ENCODE data around the gene IP6K3. TPM values are rescaled to one million over a fixed set of nuclear protein-coding genes. Genes with fewer than 3 reads are reported as not detected.

IP6K3 gene
- total RNA-seq, 5 donors from 2014 or later (not counting 1 experiment from before 2014, with no cell fraction given), result not detected

DNA sequence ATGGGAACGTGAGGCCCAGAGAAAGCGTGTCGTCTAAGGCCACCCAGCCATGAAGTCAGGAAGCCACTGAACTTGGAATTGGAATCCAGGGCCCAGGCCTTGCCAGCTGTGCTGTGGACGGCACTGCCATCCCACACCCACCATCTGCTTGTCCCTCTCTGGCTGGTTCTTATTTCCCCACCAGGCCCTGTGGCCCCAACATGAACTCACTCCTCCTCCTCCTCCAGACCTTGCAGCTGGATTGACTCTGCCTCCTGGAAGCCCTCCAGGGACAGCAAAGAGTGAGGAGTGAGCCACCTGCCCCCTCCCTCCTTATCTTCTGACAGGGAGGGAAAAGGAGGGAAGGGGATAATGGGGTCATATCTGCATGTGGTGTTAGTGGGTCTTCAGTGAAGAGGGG is 16.0 kb upstream of the IP6K3 start:
- Mint-ChIP-seq H3K9me3 (no peaks in the 10 kb centered on the region), H3K27me3 (peaks cover 5 to 9% of the 10 kb centered on the region in 2 donors), H3K4me1 (peaks cover 0 to 6% (median 6%) of the 10 kb centered on the region in 3 donors), H3K36me3 (no peaks in the 10 kb centered on the region), H3K27ac (no peak overlapping the region), H3K4me3 (no peak overlapping the region)
- H3K27me3 ChIP-seq (replicated peaks in 1 of 2; ENCODE audit: control insufficient read depth in 2 of 2, extremely low read depth in 1 of 2, insufficient read depth in 2 of 2, low read length in 1 of 2), result peaks cover 0 to 45% of the 10 kb centered on the region in 2 experiments
- no peak overlapping the region for H3K4me3 ChIP-seq (ENCODE audit: control insufficient read depth in 1 of 2, extremely low read depth in 1 of 2, low read length in 1 of 2)
- POLR2A ChIA-PET, result no interaction called here
- no peak for DNase-seq
- 85% methylated on average over 4 of the region's 4 CpGs for WGBS (ENCODE audit: insufficient coverage)
- H3K9me3 ChIP-seq, result no peaks in the 10 kb centered on the region
- CTCF ChIA-PET, result no interaction called here
- peaks cover 0 to 4% of the 10 kb centered on the region in 2 experiments for H3K4me1 ChIP-seq (ENCODE audit: control insufficient read depth in 1 of 2, extremely low read depth in 1 of 2, insufficient read depth in 2 of 2, low read length in 2 of 2)
- no peak overlapping the region for H3K27ac ChIP-seq (ENCODE audit: low read length)
- ATAC-seq (replicated peaks in 1 of 4), result no peak
- no peaks in the 10 kb centered on the region for H3K36me3 ChIP-seq (ENCODE audit: control insufficient read depth in 2 of 2, extremely low read depth in 1 of 2, insufficient read depth in 1 of 2, low read length in 1 of 2)

- WGBS (ENCODE audit: insufficient coverage), result 63% methylated on average over 7 of the region's 7 CpGs
- ChIA-PET POLR2A (no interaction called here), CTCF (no interaction called here)
- peaks cover 0 to 42% of the 10 kb centered on the region in 2 experiments for H3K27me3 ChIP-seq (replicated peaks in 1 of 2; ENCODE audit: control insufficient read depth in 2 of 2, extremely low read depth in 1 of 2, insufficient read depth in 2 of 2, low read length in 1 of 2)
- Mint-ChIP-seq H3K4me3 (no peak overlapping the region), H3K27me3 (peaks cover 5 to 9% of the 10 kb centered on the region in 2 donors), H3K4me1 (peaks cover 0 to 6% (median 6%) of the 10 kb centered on the region in 3 donors), H3K27ac (no peak overlapping the region), H3K36me3 (no peaks in the 10 kb centered on the region), H3K9me3 (no peaks in the 10 kb centered on the region)
- ATAC-seq (replicated peaks in 1 of 4) (peak; percentile 50 to 70 (median 62)), DNase-seq (peak in 13 of 35 experiments; percentile 3 to 50 (median 26))
- H3K4me3 ChIP-seq (ENCODE audit: control insufficient read depth in 1 of 2, extremely low read depth in 1 of 2, low read length in 1 of 2), result no peak overlapping the region
- peaks cover 0 to 4% of the 10 kb centered on the region in 2 experiments for H3K4me1 ChIP-seq (ENCODE audit: control insufficient read depth in 1 of 2, extremely low read depth in 1 of 2, insufficient read depth in 2 of 2, low read length in 2 of 2)
- H3K27ac ChIP-seq (ENCODE audit: low read length), result no peak overlapping the region
- H3K36me3 ChIP-seq (ENCODE audit: control insufficient read depth in 2 of 2, extremely low read depth in 1 of 2, insufficient read depth in 1 of 2, low read length in 1 of 2), result no peaks in the 10 kb centered on the region
- no peaks in the 10 kb centered on the region for H3K9me3 ChIP-seq
Observed at GRCh38 chr6:33761922-33762629, 15.4 kb upstream of the IP6K3 start.

DNA sequence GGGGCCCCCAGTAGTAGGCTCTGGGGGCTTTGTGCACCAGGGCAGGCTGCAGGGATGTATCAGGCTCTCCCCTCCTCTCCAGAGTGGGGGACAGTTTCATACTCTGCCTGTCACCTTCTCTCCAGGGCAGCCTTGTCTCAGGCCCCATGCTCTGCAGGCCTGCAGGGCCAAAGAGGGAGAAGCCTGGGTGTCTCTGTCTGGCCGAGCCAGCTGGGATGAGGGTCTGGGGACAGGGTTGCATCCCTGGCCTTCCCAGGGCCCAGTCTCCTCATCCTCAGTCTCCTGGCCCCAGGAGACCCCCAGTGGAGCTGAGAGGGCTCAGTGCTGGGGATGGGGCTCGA is 14.8 kb upstream of the IP6K3 start:
- no peaks in the 10 kb centered on the region for H3K36me3 ChIP-seq (ENCODE audit: control insufficient read depth in 2 of 2, extremely low read depth in 1 of 2, insufficient read depth in 1 of 2, low read length in 1 of 2)
- POLR2A ChIA-PET, result no interaction called here

GRCh38 chr6:33759887-33760629 is 13.4 kb upstream of the IP6K3 start:
- H3K27me3 Mint-ChIP-seq, result peaks cover 0 to 7% of the 10 kb centered on the region in 2 donors
- ATAC-seq (replicated peaks in 1 of 4), result no peak
- Histone ChIP-seq H3K27ac (ENCODE audit: low read length) (no peak overlapping the region), H3K4me1 (ENCODE audit: control insufficient read depth in 1 of 2, extremely low read depth in 1 of 2, insufficient read depth in 2 of 2, low read length in 2 of 2) (peaks cover 0 to 4% of the 10 kb centered on the region in 2 experiments), H3K36me3 (ENCODE audit: control insufficient read depth in 2 of 2, extremely low read depth in 1 of 2, insufficient read depth in 1 of 2, low read length in 1 of 2) (no peaks in the 10 kb centered on the region), H3K27me3 (replicated peaks in 1 of 2; ENCODE audit: control insufficient read depth in 2 of 2, extremely low read depth in 1 of 2, insufficient read depth in 2 of 2, low read length in 1 of 2) (peaks cover 0 to 29% of the 10 kb centered on the region in 2 experiments), H3K9me3 (no peaks in the 10 kb centered on the region), H3K4me3 (ENCODE audit: control insufficient read depth in 1 of 2, extremely low read depth in 1 of 2, low read length in 1 of 2) (no peak overlapping the region)
- DNase-seq, result no peak
- no peaks in the 10 kb centered on the region for H3K9me3 Mint-ChIP-seq
- no peaks in the 10 kb centered on the region for H3K36me3 Mint-ChIP-seq
- POLR2A ChIA-PET, result interaction anchor here in 1 of 2 donors (0.6 kb wide), 1 partner anchor 385 kb away, joined by 3 read pairs; no protein-coding TSS in a partner anchor
- 90% methylated on average over 7 of the region's 9 CpGs for WGBS (ENCODE audit: insufficient coverage)
- H3K4me1 Mint-ChIP-seq, result peaks cover 0 to 6% (median 6%) of the 10 kb centered on the region in 3 donors
- no peak overlapping the region for H3K4me3 Mint-ChIP-seq
- CTCF ChIA-PET, result interaction anchor here in 1 of 2 donors (0.5 kb wide), 1 partner anchor 12 kb away, joined by 3 read pairs; no protein-coding TSS in a partner anchor
- no peak overlapping the region for H3K27ac Mint-ChIP-seq

More for the DNA sequence above, 14.8 kb upstream of the IP6K3 start:
- Mint-ChIP-seq H3K27ac (no peak overlapping the region), H3K4me3 (no peak overlapping the region), H3K4me1 (peaks cover 0 to 6% (median 6%) of the 10 kb centered on the region in 3 donors), H3K9me3 (no peaks in the 10 kb centered on the region), H3K27me3 (peaks cover 5 to 9% of the 10 kb centered on the region in 2 donors), H3K36me3 (no peaks in the 10 kb centered on the region)
- Histone ChIP-seq H3K27ac (ENCODE audit: low read length) (no peak overlapping the region), H3K9me3 (no peaks in the 10 kb centered on the region), H3K4me3 (ENCODE audit: control insufficient read depth in 1 of 2, extremely low read depth in 1 of 2, low read length in 1 of 2) (no peak overlapping the region), H3K27me3 (replicated peaks in 1 of 2; ENCODE audit: control insufficient read depth in 2 of 2, extremely low read depth in 1 of 2, insufficient read depth in 2 of 2, low read length in 1 of 2) (peaks cover 0 to 42% of the 10 kb centered on the region in 2 experiments), H3K4me1 (ENCODE audit: control insufficient read depth in 1 of 2, extremely low read depth in 1 of 2, insufficient read depth in 2 of 2, low read length in 2 of 2) (peaks cover 0 to 4% of the 10 kb centered on the region in 2 experiments)
- DNase-seq (no peak), ATAC-seq (replicated peaks in 1 of 4) (no peak)
- CTCF ChIA-PET, result no interaction called here
- 80% methylated on average over 1 of the region's 2 CpGs for WGBS (ENCODE audit: insufficient coverage)

DNA sequence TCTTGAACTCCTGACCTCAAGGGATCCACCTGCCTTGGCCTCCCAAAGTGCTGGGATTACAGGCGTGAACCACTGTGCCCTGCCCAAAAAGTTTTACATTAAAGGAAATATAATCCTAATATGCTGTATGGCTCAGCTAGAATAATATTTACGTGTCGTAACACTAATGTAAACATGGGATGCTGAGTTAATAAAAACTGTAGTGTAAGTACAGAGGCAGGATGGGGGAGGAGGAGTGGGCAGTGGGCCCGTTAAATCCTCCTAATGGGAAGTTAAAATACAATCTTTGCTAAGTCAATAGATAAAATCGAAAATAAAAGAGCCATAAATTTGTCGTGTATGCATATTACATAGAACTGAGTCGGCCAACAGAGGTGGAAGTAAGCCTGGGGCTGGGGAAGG is 12.1 kb upstream of the IP6K3 start:
- H3K27ac Mint-ChIP-seq, result no peak overlapping the region
- ChIA-PET POLR2A (no interaction called here), CTCF (no interaction called here)

DNA sequence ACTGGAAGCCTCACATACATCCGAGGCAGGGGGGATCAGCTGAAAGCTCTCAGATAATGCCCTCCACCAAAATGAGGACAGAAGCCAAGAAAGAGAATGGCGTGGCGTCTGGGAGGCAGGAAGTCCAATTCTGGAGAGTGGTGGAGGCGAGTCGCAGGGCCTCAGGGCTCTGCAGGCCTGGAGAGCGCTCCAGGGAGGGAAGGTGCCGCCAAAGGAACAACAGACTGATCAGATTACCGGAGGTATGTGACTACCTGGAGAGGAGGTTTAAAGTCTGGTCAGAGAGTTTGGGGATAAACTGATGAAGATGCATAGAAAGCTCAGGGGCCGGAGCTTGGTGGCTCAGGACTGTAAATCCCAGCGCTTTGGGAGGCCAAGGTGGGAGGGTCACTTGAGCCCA is 11.2 kb upstream of the IP6K3 start:
- ChIA-PET POLR2A (no interaction called here), CTCF (interaction anchor here in 1 of 2 donors (0.7 kb wide), 1 partner anchor 38 kb away, joined by 5 read pairs; no protein-coding TSS in a partner anchor)
- Mint-ChIP-seq H3K4me1 (peaks cover 0 to 6% (median 6%) of the 10 kb centered on the region in 3 donors), H3K27me3 (peaks cover 0 to 2% of the 10 kb centered on the region in 2 donors), H3K9me3 (no peaks in the 10 kb centered on the region), H3K27ac (no peak overlapping the region), H3K36me3 (no peaks in the 10 kb centered on the region), H3K4me3 (no peak overlapping the region)
- Histone ChIP-seq H3K4me3 (ENCODE audit: control insufficient read depth in 1 of 2, extremely low read depth in 1 of 2, low read length in 1 of 2) (no peak overlapping the region), H3K36me3 (ENCODE audit: control insufficient read depth in 2 of 2, extremely low read depth in 1 of 2, insufficient read depth in 1 of 2, low read length in 1 of 2) (no peaks in the 10 kb centered on the region), H3K27ac (ENCODE audit: low read length) (no peak overlapping the region), H3K9me3 (no peaks in the 10 kb centered on the region), H3K4me1 (ENCODE audit: control insufficient read depth in 1 of 2, extremely low read depth in 1 of 2, insufficient read depth in 2 of 2, low read length in 2 of 2) (peaks cover 0 to 4% of the 10 kb centered on the region in 2 experiments), H3K27me3 (replicated peaks in 1 of 2; ENCODE audit: control insufficient read depth in 2 of 2, extremely low read depth in 1 of 2, insufficient read depth in 2 of 2, low read length in 1 of 2) (peaks cover 0 to 20% of the 10 kb centered on the region in 2 experiments)
- ATAC-seq (replicated peaks in 1 of 4) (no peak), DNase-seq (no peak)
- 90% methylated on average over 7 of the region's 10 CpGs for WGBS (ENCODE audit: insufficient coverage)

More for the DNA sequence above, 12.1 kb upstream of the IP6K3 start:
- WGBS (ENCODE audit: insufficient coverage), result 84% methylated on average over 5 of the region's 7 CpGs
- Histone ChIP-seq H3K36me3 (ENCODE audit: control insufficient read depth in 2 of 2, extremely low read depth in 1 of 2, insufficient read depth in 1 of 2, low read length in 1 of 2) (no peaks in the 10 kb centered on the region), H3K4me3 (ENCODE audit: control insufficient read depth in 1 of 2, extremely low read depth in 1 of 2, low read length in 1 of 2) (no peak overlapping the region), H3K27me3 (replicated peaks in 1 of 2; ENCODE audit: control insufficient read depth in 2 of 2, extremely low read depth in 1 of 2, insufficient read depth in 2 of 2, low read length in 1 of 2) (peaks cover 0 to 27% of the 10 kb centered on the region in 2 experiments), H3K27ac (ENCODE audit: low read length) (no peak overlapping the region), H3K9me3 (no peaks in the 10 kb centered on the region), H3K4me1 (ENCODE audit: control insufficient read depth in 1 of 2, extremely low read depth in 1 of 2, insufficient read depth in 2 of 2, low read length in 2 of 2) (peaks cover 0 to 4% of the 10 kb centered on the region in 2 experiments)
- DNase-seq (no peak), ATAC-seq (replicated peaks in 1 of 4) (no peak)
- Mint-ChIP-seq H3K36me3 (no peaks in the 10 kb centered on the region), H3K27me3 (peaks cover 0 to 2% of the 10 kb centered on the region in 2 donors), H3K4me1 (peaks cover 0 to 6% (median 6%) of the 10 kb centered on the region in 3 donors), H3K9me3 (no peaks in the 10 kb centered on the region), H3K4me3 (no peak overlapping the region)
